GM20000 (cell line): Measurements from ENCODE around the gene TNS3.

ENCODE experiments used
- DNase-seq: peaks from one replicate; pipeline ENCODE4 v3.0.0; 2012; ENCODE audit warnings: low spot score
- CTCF ChIP-seq: IDR thresholded peaks from 2 replicates; pipeline ENCODE4 v1.5.1; 2012; ENCODE audit warnings: mild to moderate bottlenecking, control low read depth; ENCODE audit errors: extremely low read depth, missing control alignments

Gene TNS3

GRCh38 chr7:47535704-47536628 lies 45.9 kb downstream of the TNS3 start:
- DNase-seq, result no peak
- TF ChIP-seq CTCF, result no peak

- no peak for DNase-seq
- TF ChIP-seq CTCF, result no peak
These were observed 46.7 kb downstream of the TNS3 start for GRCh38 chr7:47535035-47535703.

GRCh38 chr7:47534322-47535034 lies 47.4 kb downstream of the TNS3 start:
- TF ChIP-seq CTCF, result no peak
- no peak for DNase-seq

GRCh38 chr7:47531584-47532492 lies 50.1 kb downstream of the TNS3 start:
- TF ChIP-seq CTCF, result no peak
- no peak for DNase-seq

GRCh38 chr7:47529826-47530555 lies 51.9 kb downstream of the TNS3 start:
- DNase-seq, result no peak
- TF ChIP-seq CTCF, result no peak

- no peak for DNase-seq
- no peak for TF ChIP-seq CTCF
These were observed 52.5 kb downstream of the TNS3 start for GRCh38 chr7:47529405-47529804.
